GM12875 (cell line): ENCODE results near the gene SDK1.

Experiments used
- H3K4me3 ChIP-seq: one replicate; pipeline ENCODE4 v1.5.1; 2011; ENCODE audit warnings: low read depth, low read length, control low read depth
- TF ChIP-seq, protein P1 (sequence below): IDR thresholded peaks from 2 replicates; pipeline ENCODE4 v1.5.1; 2011; ENCODE audit warnings: low read depth, mild to moderate bottlenecking, control low read depth, inconsistent platforms, low read length, moderate library complexity, borderline replicate concordance; ENCODE audit not compliant: insufficient read depth

The SDK1 gene

DNA sequence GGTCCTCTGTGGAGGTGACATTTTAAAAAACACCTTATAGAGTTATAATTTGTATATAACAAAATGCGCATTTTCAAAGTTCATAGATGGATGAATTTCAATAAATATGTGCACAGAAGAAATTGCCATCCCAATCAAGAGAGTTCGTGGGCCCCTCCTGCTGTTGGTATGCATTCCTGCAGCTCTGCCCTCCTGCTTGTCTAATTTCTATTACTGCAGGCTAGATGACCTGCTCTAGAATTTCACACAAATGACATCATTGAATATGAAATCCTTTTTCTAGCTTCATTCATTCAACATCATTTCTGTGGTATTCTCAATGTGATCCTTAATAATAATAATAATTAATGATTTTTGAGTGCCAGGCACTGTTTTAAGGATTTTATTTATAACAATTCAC lies 348.2 kb downstream of the SDK1 start:
- H3K4me3 ChIP-seq: no peak overlapping the region
- TF ChIP-seq, protein P1, sequence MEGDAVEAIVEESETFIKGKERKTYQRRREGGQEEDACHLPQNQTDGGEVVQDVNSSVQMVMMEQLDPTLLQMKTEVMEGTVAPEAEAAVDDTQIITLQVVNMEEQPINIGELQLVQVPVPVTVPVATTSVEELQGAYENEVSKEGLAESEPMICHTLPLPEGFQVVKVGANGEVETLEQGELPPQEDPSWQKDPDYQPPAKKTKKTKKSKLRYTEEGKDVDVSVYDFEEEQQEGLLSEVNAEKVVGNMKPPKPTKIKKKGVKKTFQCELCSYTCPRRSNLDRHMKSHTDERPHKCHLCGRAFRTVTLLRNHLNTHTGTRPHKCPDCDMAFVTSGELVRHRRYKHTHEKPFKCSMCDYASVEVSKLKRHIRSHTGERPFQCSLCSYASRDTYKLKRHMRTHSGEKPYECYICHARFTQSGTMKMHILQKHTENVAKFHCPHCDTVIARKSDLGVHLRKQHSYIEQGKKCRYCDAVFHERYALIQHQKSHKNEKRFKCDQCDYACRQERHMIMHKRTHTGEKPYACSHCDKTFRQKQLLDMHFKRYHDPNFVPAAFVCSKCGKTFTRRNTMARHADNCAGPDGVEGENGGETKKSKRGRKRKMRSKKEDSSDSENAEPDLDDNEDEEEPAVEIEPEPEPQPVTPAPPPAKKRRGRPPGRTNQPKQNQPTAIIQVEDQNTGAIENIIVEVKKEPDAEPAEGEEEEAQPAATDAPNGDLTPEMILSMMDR: no peak

DNA sequence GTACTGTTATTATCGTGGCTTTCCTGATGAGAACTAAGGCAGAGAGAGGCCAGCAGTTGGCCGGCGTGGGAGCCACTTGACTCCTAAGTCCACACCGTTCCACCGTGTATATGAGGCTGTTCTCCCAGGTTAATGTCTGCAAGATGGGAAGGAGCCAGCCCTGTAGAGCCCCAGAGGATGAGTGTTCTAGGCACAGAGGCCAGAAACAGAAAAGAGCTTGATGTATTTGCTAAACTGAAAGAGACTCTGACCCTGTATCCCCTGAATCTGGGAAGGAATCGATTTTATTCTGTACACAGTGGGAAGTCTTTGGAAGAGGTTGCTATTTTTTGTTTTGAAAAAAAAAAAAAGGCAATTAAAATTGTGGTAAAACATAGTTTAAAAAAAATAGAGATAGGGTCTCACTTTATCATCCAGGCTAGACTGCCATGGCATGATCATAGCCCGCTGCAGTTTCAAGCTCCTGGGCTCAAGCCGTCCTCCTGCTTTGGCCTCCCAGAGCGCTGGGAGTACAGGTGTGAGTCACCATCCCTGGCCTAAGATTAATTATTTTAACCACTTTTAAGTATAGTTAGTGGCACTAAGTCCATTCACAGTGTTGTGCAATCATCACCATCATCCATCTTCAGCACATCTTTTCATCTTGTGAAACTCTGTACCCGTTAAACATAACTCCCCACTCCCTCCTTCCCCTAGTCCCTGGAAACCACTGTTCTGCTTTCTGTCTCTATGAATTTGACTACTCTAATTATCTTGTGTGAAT lies 348.8 kb downstream of the SDK1 start:
- H3K4me3 ChIP-seq: no peak overlapping the region
- TF ChIP-seq, protein P1: no peak

DNA sequence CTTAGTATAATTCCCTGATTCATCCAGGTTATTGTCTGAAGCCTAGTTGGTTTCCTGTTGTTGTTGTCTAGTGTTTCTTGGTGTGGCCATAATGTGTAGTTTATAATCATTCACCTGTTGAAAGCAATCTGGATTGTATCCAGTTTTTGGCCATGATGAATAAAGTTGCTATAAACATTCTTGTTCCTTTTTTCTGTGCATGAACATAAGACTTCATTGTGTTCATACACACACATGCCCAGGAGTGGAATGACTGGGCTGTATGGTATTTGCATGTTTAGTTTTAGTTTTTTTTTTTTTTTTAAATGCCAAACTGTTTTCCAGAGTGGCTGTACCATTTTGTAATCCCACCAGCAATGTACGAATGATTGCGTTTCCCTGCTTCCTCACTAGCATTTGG lies 349.8 kb downstream of the SDK1 start:
- TF ChIP-seq, protein P1: no peak
- no peak overlapping the region for H3K4me3 ChIP-seq

DNA sequence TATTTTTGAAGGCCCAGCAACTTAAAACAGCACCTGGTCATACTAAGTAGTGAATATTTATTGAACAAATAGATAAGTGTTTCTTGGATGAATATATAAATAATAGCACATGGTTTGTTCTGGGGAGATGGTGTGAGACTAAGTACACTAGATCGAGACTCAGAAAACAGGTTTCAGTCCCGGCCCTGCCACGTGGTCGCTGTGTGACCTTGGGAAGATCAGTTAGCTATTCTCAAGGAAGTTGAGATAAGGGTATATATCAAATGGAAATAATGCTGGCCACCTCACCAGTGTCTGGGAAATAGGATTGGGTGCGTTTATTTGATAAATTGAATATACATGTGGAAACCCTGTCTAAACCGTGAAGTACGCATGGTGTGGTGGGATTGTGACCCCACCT lies 354.6 kb downstream of the SDK1 start:
- TF ChIP-seq, protein P1: no peak

DNA sequence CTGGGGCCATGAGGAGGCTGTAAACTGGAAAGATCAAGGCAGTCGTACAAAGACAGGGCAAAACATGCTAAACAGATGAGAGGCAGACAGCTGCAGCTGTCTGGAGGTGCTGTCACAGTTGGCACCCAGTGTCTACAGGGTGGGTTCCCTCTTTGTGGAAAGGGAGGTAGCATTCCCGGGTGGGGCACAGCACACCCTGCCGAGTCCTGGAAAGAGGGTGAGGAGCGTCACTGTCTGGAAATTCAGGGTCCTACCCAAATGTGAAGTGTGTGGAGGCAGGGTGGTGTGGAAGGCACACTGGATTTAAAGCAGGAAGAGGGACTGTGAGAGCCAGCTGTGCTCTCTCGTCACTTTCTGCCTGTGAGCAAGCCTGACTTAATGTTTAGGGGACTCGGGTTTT lies 356.2 kb downstream of the SDK1 start:
- no peak overlapping the region for H3K4me3 ChIP-seq
- TF ChIP-seq, protein P1: no peak

More for the DNA sequence above, 354.6 kb downstream of the SDK1 start:
- no peak overlapping the region for H3K4me3 ChIP-seq

DNA sequence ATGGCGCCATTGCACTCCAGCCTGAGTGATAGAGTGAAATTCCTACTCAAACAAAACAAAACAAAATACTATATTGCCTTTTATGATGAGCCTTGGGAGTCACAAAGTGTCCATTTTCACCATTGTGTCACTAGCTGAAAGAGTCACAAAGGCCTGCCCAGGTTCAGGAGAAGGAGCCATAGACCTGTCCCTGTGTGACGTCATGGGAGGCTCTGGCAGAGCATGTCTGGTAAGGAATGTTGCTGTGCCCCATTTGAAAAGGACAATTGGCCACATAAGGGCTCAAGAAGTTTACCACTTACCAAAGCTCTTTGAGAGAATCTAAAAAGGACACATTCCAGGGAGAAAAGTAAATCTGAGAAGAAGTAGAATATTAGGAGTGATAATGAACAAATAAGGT lies 367.7 kb downstream of the SDK1 start:
- no peak overlapping the region for H3K4me3 ChIP-seq
- TF ChIP-seq, protein P1: no peak

DNA sequence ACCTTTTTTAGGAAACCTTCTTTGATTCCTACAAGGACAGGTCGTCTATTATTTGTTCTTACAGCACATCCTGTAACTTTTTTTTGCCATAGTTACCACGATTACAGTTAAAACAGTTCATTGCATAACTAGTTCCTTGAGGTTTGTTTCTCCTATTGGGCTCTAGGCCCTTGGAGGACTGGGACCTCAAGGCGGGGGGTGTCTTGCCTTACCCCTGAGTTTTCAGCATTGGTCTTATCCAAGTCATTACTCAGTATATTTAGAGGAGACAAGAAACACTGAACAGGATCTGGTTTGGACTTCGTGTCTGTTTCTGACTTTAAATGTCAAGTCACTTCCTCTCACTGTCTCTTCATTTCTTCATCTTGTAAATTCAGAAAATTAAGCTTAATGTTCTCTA lies 369.8 kb downstream of the SDK1 start:
- TF ChIP-seq, protein P1: no peak
- H3K4me3 ChIP-seq: no peak overlapping the region
